ENCODE measurements around the gene CYREN. TPM values are rescaled to one million over a fixed set of nuclear protein-coding genes. Genes with fewer than 3 reads are reported as not detected.

Gene CYREN
- total RNA-seq, 1 donor from 2014 or later: 20.8 TPM

- DNase-seq: no peak
Observed at GRCh38 chr7:135195968-135196629, 25.6 kb upstream of the CYREN start.

GRCh38 chr7:135195156-135195555 is 24.6 kb upstream of the CYREN start:
- no peak for DNase-seq

- DNase-seq: no peak
Observed at GRCh38 chr7:135194494-135195095, 24.1 kb upstream of the CYREN start.

GRCh38 chr7:135193615-135194081 is 23.1 kb upstream of the CYREN start:
- DNase-seq: no peak

GRCh38 chr7:135192914-135193536 is 22.5 kb upstream of the CYREN start:
- DNase-seq: no peak

- DNase-seq: no peak
Observed at GRCh38 chr7:135190703-135191102, 20.2 kb upstream of the CYREN start.

GRCh38 chr7:135189961-135190360 is 19.5 kb upstream of the CYREN start:
- no peak for DNase-seq

- DNase-seq: no peak
Observed at GRCh38 chr7:135189221-135189662, 18.7 kb upstream of the CYREN start.

- DNase-seq: no peak
Observed at GRCh38 chr7:135188298-135188984, 17.9 kb upstream of the CYREN start.

GRCh38 chr7:135186841-135187253 is 16.3 kb upstream of the CYREN start:
- no peak for DNase-seq

- no peak for DNase-seq
Observed at GRCh38 chr7:135186261-135186540, 15.7 kb upstream of the CYREN start.

GRCh38 chr7:135185471-135186260 is 15.2 kb upstream of the CYREN start:
- no peak for DNase-seq

- no peak for DNase-seq
Observed at GRCh38 chr7:135184254-135184841, 13.8 kb upstream of the CYREN start.

GRCh38 chr7:135183478-135183877 is 13.0 kb upstream of the CYREN start:
- DNase-seq: no peak

- no peak for DNase-seq
Observed at GRCh38 chr7:135181929-135182678, 11.6 kb upstream of the CYREN start.

- no peak for DNase-seq
Observed at GRCh38 chr7:135181261-135181928, 10.9 kb upstream of the CYREN start.

GRCh38 chr7:135180122-135180521 is 9.6 kb upstream of the CYREN start:
- DNase-seq: no peak

GRCh38 chr7:135179321-135179925 is 8.9 kb upstream of the CYREN start:
- DNase-seq: no peak

GRCh38 chr7:135178364-135178763 is 7.9 kb upstream of the CYREN start:
- no peak for DNase-seq

GRCh38 chr7:135177028-135177696 is 6.7 kb upstream of the CYREN start:
- no peak for DNase-seq
